Fibroblast of lung (primary cell): Measurements from ENCODE around the gene MAPT.

Source experiments
- CTCF ChIP-seq, 2 donors: IDR thresholded peaks in 1 of 2; conservative IDR thresholded peaks in 1 of 2; 1 replicate in 1 of 2; 2 replicates in 1 of 2; pipeline ENCODE4 v1.5.1; 2011 to 2012; ENCODE audit warnings: low read length in 2 of 2, control low read depth in 1 of 2, inconsistent platforms in 1 of 2, low read depth in 1 of 2, mild to moderate bottlenecking in 1 of 2
- EZH2 ChIP-seq: IDR thresholded peaks from 2 replicates; pipeline ENCODE4 v1.5.1; 2012; ENCODE audit warnings: low read length, control low read depth, mild to moderate bottlenecking; ENCODE audit errors: missing control alignments

GRCh38 chr17:45986056-45986455 lies 91.7 kb downstream of the MAPT start:
- TF ChIP-seq CTCF (conservative IDR thresholded peaks at IDR 0.05 in 1 of 2, IDR thresholded peaks at IDR 0.05 in 1 of 2; ENCODE audit: low read depth in 1 of 2, low read length in 2 of 2), result no peak
- TF ChIP-seq EZH2, result no peak
